ENCODE results near the gene RRH. TPM values are rescaled to one million over a fixed set of nuclear protein-coding genes. Genes with fewer than 3 reads are reported as not detected.

The RRH gene
- total RNA-seq, 4 donors from 2014 or later = 0.18 to 0.19 TPM; not detected in 2

DNA sequence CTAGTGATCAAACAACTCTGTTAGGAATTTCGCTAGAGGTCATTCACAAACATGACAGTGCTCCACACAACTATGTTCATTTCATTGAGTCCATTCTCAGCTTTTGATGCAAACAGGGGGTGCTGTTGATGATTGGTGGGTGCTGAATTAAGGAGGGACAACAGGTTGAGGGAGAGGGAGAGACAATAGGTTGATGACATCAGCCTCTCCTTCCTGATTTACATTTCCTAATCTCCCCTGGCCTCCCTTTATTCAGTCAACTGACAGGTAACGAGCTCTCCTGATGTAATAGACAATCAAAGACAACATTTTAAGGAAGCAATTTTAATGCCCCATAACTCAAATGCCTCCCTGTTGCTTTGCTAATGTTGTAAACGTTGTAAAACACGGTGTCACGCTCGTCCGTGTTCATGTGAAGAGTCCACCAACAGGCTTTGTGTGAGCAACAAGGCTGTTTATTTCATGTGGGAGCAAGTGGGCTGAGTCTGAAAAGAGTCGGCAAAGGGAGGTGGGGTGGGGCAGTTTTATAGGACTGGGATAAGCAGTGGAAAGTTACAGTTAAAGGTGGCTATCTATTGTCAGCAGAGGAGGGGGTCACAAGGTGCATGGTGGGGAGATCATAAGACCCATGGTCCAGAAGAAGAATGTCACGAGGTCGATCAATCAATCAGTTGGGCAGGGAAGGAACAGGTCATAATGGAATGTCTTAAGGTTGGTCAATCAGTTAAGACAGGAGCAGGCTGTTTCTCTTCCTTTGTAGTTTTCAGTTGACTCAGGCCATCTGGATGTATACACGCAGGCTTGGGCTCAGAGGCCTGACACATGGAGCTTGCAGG is 17.0 kb upstream of the RRH start:
- H3K27me3 ChIP-seq = no peaks in the 10 kb centered on the region
- DNase-seq = no peak
- no peaks in the 10 kb centered on the region for H3K36me3 ChIP-seq
- WGBS, 2 donors = 66 to 68% methylated on average over 11 of the region's 11 CpGs
- H3K9me3 ChIP-seq = no peaks in the 10 kb centered on the region
- TF ChIP-seq, protein P1, sequence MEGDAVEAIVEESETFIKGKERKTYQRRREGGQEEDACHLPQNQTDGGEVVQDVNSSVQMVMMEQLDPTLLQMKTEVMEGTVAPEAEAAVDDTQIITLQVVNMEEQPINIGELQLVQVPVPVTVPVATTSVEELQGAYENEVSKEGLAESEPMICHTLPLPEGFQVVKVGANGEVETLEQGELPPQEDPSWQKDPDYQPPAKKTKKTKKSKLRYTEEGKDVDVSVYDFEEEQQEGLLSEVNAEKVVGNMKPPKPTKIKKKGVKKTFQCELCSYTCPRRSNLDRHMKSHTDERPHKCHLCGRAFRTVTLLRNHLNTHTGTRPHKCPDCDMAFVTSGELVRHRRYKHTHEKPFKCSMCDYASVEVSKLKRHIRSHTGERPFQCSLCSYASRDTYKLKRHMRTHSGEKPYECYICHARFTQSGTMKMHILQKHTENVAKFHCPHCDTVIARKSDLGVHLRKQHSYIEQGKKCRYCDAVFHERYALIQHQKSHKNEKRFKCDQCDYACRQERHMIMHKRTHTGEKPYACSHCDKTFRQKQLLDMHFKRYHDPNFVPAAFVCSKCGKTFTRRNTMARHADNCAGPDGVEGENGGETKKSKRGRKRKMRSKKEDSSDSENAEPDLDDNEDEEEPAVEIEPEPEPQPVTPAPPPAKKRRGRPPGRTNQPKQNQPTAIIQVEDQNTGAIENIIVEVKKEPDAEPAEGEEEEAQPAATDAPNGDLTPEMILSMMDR (IDR thresholded peaks at IDR 0.05) = no peak
- TF ChIP-seq POLR2A (IDR thresholded peaks at IDR 0.05) = no peak
- intact Hi-C loops (cut with DNase I) = loop anchor here (10.0 kb wide), 1 partner anchor 106 kb away; the partner anchor contains the start of gene CASP6
- peaks cover 0 to 9% (median 4%) of the 10 kb centered on the region in 3 donors for H3K4me1 ChIP-seq
- no peak overlapping the region for H3K4me3 ChIP-seq
- H3K27ac ChIP-seq = no peak overlapping the region

DNA sequence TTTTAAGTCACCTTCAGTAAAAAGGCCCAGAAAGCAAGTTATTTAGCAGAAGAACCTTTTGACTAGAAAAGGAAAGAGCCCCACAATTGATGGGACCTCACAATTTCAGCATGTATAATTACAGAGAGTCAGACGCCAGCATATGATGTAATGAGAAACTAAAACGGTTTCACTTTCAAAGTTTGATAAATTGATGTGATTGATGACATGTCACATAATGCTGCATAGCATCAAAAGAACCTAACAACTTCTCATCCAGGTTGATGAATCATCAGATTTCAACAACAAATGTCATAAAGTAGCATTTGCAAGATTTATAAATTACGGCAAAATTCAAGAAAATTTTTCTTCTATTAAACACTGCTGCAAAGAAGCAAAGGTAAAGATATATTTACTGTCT is 16.1 kb upstream of the RRH start:
- Histone ChIP-seq H3K4me1 (peaks cover 0 to 18% (median 9%) of the 10 kb centered on the region in 3 donors), H3K4me3 (no peak overlapping the region), H3K36me3 (no peaks in the 10 kb centered on the region), H3K27ac (no peak overlapping the region), H3K9me3 (no peaks in the 10 kb centered on the region), H3K27me3 (no peaks in the 10 kb centered on the region)
- intact Hi-C loops (cut with DNase I) = loop anchor here (10.0 kb wide), 1 partner anchor 107 kb away; the partner anchor contains the start of gene CASP6
- WGBS, 2 donors = 31 to 33% methylated on average over 3 of the region's 3 CpGs
- TF ChIP-seq, protein P1 (IDR thresholded peaks at IDR 0.05) = no peak
- no peak for TF ChIP-seq POLR2A (IDR thresholded peaks at IDR 0.05)
- no peak for DNase-seq

DNA sequence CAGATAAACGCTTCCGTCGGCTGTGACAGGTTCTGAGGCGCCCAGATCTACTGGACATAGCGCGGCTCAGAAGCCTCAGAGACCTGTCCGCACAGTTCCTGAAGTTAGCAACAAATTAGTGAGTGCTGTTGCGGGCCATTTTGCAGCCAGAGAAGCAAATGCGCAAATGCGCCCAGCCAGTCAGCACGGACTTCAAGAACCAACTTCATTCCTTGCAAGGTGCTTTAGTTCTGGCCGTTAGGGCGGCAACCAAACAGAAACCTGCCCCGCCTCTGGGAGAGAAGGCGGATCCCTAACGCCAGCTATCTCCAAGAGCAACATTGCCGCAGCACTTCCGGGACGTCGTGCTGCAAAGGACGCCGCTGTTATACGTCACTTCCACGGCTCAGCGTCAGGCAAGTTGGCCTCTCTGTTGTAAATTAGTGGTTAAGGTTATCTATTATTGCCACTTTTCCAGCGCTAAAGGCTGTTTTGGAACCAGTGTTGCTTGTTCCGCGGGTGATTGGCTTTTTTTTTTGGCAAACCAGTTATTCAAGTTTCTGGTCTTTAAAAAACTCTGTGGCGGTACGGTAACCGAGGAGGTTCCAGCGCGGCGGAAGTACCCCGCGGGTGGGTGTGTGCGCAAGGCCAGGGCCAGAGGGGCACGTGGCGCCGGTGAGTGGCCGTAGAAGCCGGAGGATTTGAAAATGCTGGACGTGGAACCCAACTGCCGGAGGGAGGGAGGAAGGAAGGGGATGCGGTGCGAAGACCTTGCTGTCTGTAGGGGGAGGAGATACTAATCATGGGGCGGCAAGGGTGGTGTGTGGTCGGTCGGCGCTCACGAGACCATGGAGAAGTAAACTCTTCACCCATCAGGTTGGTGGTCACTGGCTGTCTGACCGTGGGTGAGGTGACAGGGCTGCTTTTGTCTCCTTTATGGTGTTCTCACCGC is 12.4 kb upstream of the RRH start, which contains the start of gene GAR1:
Gene GAR1, plus strand, starts transcription at position 612 of the 931 bp plus-strand sequence. CDS start 403 bp downstream, outside the sequence.
- Histone ChIP-seq H3K4me1 (peaks cover 0 to 46% (median 13%) of the 10 kb centered on the region in 3 donors), H3K27ac (peak within 1 kb of the TSS; percentile 72 to 96 (median 90)), H3K27me3 (no peaks in the 10 kb centered on the region), H3K4me3 (peak within 1 kb of the TSS; percentile 76 to 87 (median 78)), H3K9me3 (no peaks in the 10 kb centered on the region), H3K36me3 (peaks cover 0 to 30% (median 0%) of the 10 kb centered on the region in 3 donors)
- WGBS, 2 donors = 0 to 1% methylated on average over 29 to 33 of the region's 53 CpGs
- TF ChIP-seq, protein P1 (IDR thresholded peaks at IDR 0.05) = peak in 1 of 6 experiments; percentile 12
- TF ChIP-seq POLR2A (IDR thresholded peaks at IDR 0.05) = peak in 2 of 4 donors; percentile 40 to 64
- intact Hi-C loops (cut with DNase I) = loop anchor here (5.0 to 10.0 kb wide), 3 partner anchors 88 to 398 kb away; partner anchors contain the start of gene CASP6
- DNase-seq = peak; percentile 62

DNA sequence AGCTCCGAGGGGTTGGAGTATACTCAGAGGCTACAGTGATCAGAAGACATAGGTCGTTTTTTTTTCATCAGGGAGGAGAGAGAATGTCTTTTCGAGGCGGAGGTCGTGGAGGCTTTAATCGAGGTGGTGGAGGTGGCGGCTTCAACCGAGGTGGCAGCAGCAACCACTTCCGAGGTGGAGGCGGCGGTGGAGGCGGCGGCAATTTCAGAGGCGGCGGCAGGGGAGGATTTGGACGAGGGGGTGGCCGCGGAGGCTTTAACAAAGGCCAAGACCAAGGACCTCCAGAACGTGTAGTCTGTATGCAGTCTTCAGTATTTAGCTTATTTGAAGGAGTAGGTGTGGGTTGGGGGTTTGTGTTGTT is 11.7 kb upstream of the RRH start:
- H3K27ac ChIP-seq = peak overlapping the region; percentile 72 to 96 (median 90)
- H3K27me3 ChIP-seq = no peaks in the 10 kb centered on the region
- H3K4me3 ChIP-seq = peak overlapping the region; percentile 76 to 87 (median 78)
- no peak for TF ChIP-seq POLR2A (IDR thresholded peaks at IDR 0.05)
- TF ChIP-seq, protein P1 (IDR thresholded peaks at IDR 0.05) = no peak
- H3K36me3 ChIP-seq = peaks cover 0 to 37% (median 0%) of the 10 kb centered on the region in 3 donors
- no peak for DNase-seq
- intact Hi-C loops (cut with DNase I) = loop anchor here (5.0 to 10.0 kb wide), 3 partner anchors 89 to 399 kb away; partner anchors contain the start of gene CASP6
- no peaks in the 10 kb centered on the region for H3K9me3 ChIP-seq
- WGBS, 2 donors = 0 to 1% methylated on average over 10 to 19 of the region's 19 CpGs
- peaks cover 0 to 52% (median 13%) of the 10 kb centered on the region in 3 donors for H3K4me1 ChIP-seq
